ENCODE results near the gene SPATA46. TPM values are rescaled to one million over a fixed set of nuclear protein-coding genes. Genes with fewer than 3 reads are reported as not detected.

Gene SPATA46
- polyA plus RNA-seq, 2 donors, result not detected

- WGBS, 2 donors, result 82 to 83% methylated on average over 3 of the region's 3 CpGs
- Histone ChIP-seq H3K27ac (ENCODE audit: low read depth in 2 of 2, low read length in 1 of 2) (no peak overlapping the region), H3K27me3 (ENCODE audit: control insufficient read depth in 1 of 2, insufficient read depth in 2 of 2, low read length in 2 of 2) (no peaks in the 10 kb centered on the region), H3K36me3 (ENCODE audit: control insufficient read depth in 2 of 2, insufficient read depth in 2 of 2, low read length in 1 of 2) (no peaks in the 10 kb centered on the region), H3K4me3 (ENCODE audit: low read depth in 1 of 2, low read length in 2 of 2) (no peak overlapping the region), H3K4me1 (ENCODE audit: control insufficient read depth in 2 of 2, insufficient read depth in 2 of 2, low read length in 1 of 2) (no peaks in the 10 kb centered on the region), H3K9me3 (ENCODE audit: control insufficient read depth in 2 of 2, insufficient read depth in 1 of 2, low read depth in 1 of 2, low read length in 1 of 2) (no peaks in the 10 kb centered on the region)
Observed at GRCh38 chr1:162396201-162396906, 19.7 kb upstream of the SPATA46 start.

- Histone ChIP-seq H3K27ac (ENCODE audit: low read depth in 2 of 2, low read length in 1 of 2) (peak overlapping the region; percentile 9 to 22), H3K27me3 (ENCODE audit: control insufficient read depth in 1 of 2, insufficient read depth in 2 of 2, low read length in 2 of 2) (no peaks in the 10 kb centered on the region), H3K9me3 (ENCODE audit: control insufficient read depth in 2 of 2, insufficient read depth in 1 of 2, low read depth in 1 of 2, low read length in 1 of 2) (no peaks in the 10 kb centered on the region), H3K36me3 (ENCODE audit: control insufficient read depth in 2 of 2, insufficient read depth in 2 of 2, low read length in 1 of 2) (no peaks in the 10 kb centered on the region), H3K4me3 (ENCODE audit: low read depth in 1 of 2, low read length in 2 of 2) (no peak overlapping the region), H3K4me1 (ENCODE audit: control insufficient read depth in 2 of 2, insufficient read depth in 2 of 2, low read length in 1 of 2) (peaks cover 0 to 11% of the 10 kb centered on the region in 2 donors)
- WGBS, 2 donors, result 30 to 40% methylated on average over 4 of the region's 4 CpGs
Observed at GRCh38 chr1:162391790-162392563, 15.3 kb upstream of the SPATA46 start.

GRCh38 chr1:162390396-162391185 is 13.9 kb upstream of the SPATA46 start:
- WGBS, 2 donors, result 68 to 74% methylated on average over 15 of the region's 15 CpGs
- peaks cover 0 to 11% of the 10 kb centered on the region in 2 donors for H3K4me1 ChIP-seq (ENCODE audit: control insufficient read depth in 2 of 2, insufficient read depth in 2 of 2, low read length in 1 of 2)
- H3K36me3 ChIP-seq (ENCODE audit: control insufficient read depth in 2 of 2, insufficient read depth in 2 of 2, low read length in 1 of 2), result no peaks in the 10 kb centered on the region
- peak overlapping the region in 1 of 2 donors; percentile 73 for H3K27ac ChIP-seq (ENCODE audit: low read depth in 2 of 2, low read length in 1 of 2)
- no peaks in the 10 kb centered on the region for H3K9me3 ChIP-seq (ENCODE audit: control insufficient read depth in 2 of 2, insufficient read depth in 1 of 2, low read depth in 1 of 2, low read length in 1 of 2)
- no peaks in the 10 kb centered on the region for H3K27me3 ChIP-seq (ENCODE audit: control insufficient read depth in 1 of 2, insufficient read depth in 2 of 2, low read length in 2 of 2)
- no peak overlapping the region for H3K4me3 ChIP-seq (ENCODE audit: low read depth in 1 of 2, low read length in 2 of 2)

GRCh38 chr1:162389971-162390370 is 13.3 kb upstream of the SPATA46 start:
- no peaks in the 10 kb centered on the region for H3K36me3 ChIP-seq (ENCODE audit: control insufficient read depth in 2 of 2, insufficient read depth in 2 of 2, low read length in 1 of 2)
- no peaks in the 10 kb centered on the region for H3K27me3 ChIP-seq (ENCODE audit: control insufficient read depth in 1 of 2, insufficient read depth in 2 of 2, low read length in 2 of 2)
- WGBS, 2 donors, result 64 to 65% methylated on average over 9 of the region's 9 CpGs
- no peaks in the 10 kb centered on the region for H3K9me3 ChIP-seq (ENCODE audit: control insufficient read depth in 2 of 2, insufficient read depth in 1 of 2, low read depth in 1 of 2, low read length in 1 of 2)
- H3K27ac ChIP-seq (ENCODE audit: low read depth in 2 of 2, low read length in 1 of 2), result peak overlapping the region in 1 of 2 donors; percentile 73
- peaks cover 0 to 11% of the 10 kb centered on the region in 2 donors for H3K4me1 ChIP-seq (ENCODE audit: control insufficient read depth in 2 of 2, insufficient read depth in 2 of 2, low read length in 1 of 2)
- H3K4me3 ChIP-seq (ENCODE audit: low read depth in 1 of 2, low read length in 2 of 2), result no peak overlapping the region

GRCh38 chr1:162389021-162389818 is 12.6 kb upstream of the SPATA46 start:
- Histone ChIP-seq H3K4me1 (ENCODE audit: control insufficient read depth in 2 of 2, insufficient read depth in 2 of 2, low read length in 1 of 2) (peaks cover 0 to 11% of the 10 kb centered on the region in 2 donors), H3K36me3 (ENCODE audit: control insufficient read depth in 2 of 2, insufficient read depth in 2 of 2, low read length in 1 of 2) (no peaks in the 10 kb centered on the region), H3K27me3 (ENCODE audit: control insufficient read depth in 1 of 2, insufficient read depth in 2 of 2, low read length in 2 of 2) (no peaks in the 10 kb centered on the region), H3K4me3 (ENCODE audit: low read depth in 1 of 2, low read length in 2 of 2) (no peak overlapping the region), H3K9me3 (ENCODE audit: control insufficient read depth in 2 of 2, insufficient read depth in 1 of 2, low read depth in 1 of 2, low read length in 1 of 2) (no peaks in the 10 kb centered on the region), H3K27ac (ENCODE audit: low read depth in 2 of 2, low read length in 1 of 2) (peak overlapping the region in 1 of 2 donors; percentile 78)
- 41 to 51% methylated on average over 11 of the region's 11 CpGs for WGBS, 2 donors

GRCh38 chr1:162388615-162389014 is 12.0 kb upstream of the SPATA46 start:
- peak overlapping the region in 1 of 2 donors; percentile 78 for H3K27ac ChIP-seq (ENCODE audit: low read depth in 2 of 2, low read length in 1 of 2)
- H3K9me3 ChIP-seq (ENCODE audit: control insufficient read depth in 2 of 2, insufficient read depth in 1 of 2, low read depth in 1 of 2, low read length in 1 of 2), result no peaks in the 10 kb centered on the region
- peaks cover 0 to 11% of the 10 kb centered on the region in 2 donors for H3K4me1 ChIP-seq (ENCODE audit: control insufficient read depth in 2 of 2, insufficient read depth in 2 of 2, low read length in 1 of 2)
- H3K27me3 ChIP-seq (ENCODE audit: control insufficient read depth in 1 of 2, insufficient read depth in 2 of 2, low read length in 2 of 2), result no peaks in the 10 kb centered on the region
- H3K36me3 ChIP-seq (ENCODE audit: control insufficient read depth in 2 of 2, insufficient read depth in 2 of 2, low read length in 1 of 2), result no peaks in the 10 kb centered on the region
- H3K4me3 ChIP-seq (ENCODE audit: low read depth in 1 of 2, low read length in 2 of 2), result no peak overlapping the region
- WGBS, 2 donors, result 84 to 89% methylated on average over 5 of the region's 5 CpGs

GRCh38 chr1:162388083-162388594 is 11.5 kb upstream of the SPATA46 start:
- Histone ChIP-seq H3K9me3 (ENCODE audit: control insufficient read depth in 2 of 2, insufficient read depth in 1 of 2, low read depth in 1 of 2, low read length in 1 of 2) (no peaks in the 10 kb centered on the region), H3K27me3 (ENCODE audit: control insufficient read depth in 1 of 2, insufficient read depth in 2 of 2, low read length in 2 of 2) (no peaks in the 10 kb centered on the region), H3K4me1 (ENCODE audit: control insufficient read depth in 2 of 2, insufficient read depth in 2 of 2, low read length in 1 of 2) (peaks cover 0 to 11% of the 10 kb centered on the region in 2 donors), H3K4me3 (ENCODE audit: low read depth in 1 of 2, low read length in 2 of 2) (no peak overlapping the region), H3K27ac (ENCODE audit: low read depth in 2 of 2, low read length in 1 of 2) (peak overlapping the region in 1 of 2 donors; percentile 68), H3K36me3 (ENCODE audit: control insufficient read depth in 2 of 2, insufficient read depth in 2 of 2, low read length in 1 of 2) (no peaks in the 10 kb centered on the region)
- 88 to 90% methylated on average over 8 of the region's 8 CpGs for WGBS, 2 donors

GRCh38 chr1:162387226-162388082 is 10.8 kb upstream of the SPATA46 start:
- Histone ChIP-seq H3K4me1 (ENCODE audit: control insufficient read depth in 2 of 2, insufficient read depth in 2 of 2, low read length in 1 of 2) (peaks cover 0 to 11% of the 10 kb centered on the region in 2 donors), H3K27me3 (ENCODE audit: control insufficient read depth in 1 of 2, insufficient read depth in 2 of 2, low read length in 2 of 2) (no peaks in the 10 kb centered on the region), H3K4me3 (ENCODE audit: low read depth in 1 of 2, low read length in 2 of 2) (no peak overlapping the region), H3K27ac (ENCODE audit: low read depth in 2 of 2, low read length in 1 of 2) (no peak overlapping the region), H3K36me3 (ENCODE audit: control insufficient read depth in 2 of 2, insufficient read depth in 2 of 2, low read length in 1 of 2) (no peaks in the 10 kb centered on the region), H3K9me3 (ENCODE audit: control insufficient read depth in 2 of 2, insufficient read depth in 1 of 2, low read depth in 1 of 2, low read length in 1 of 2) (no peaks in the 10 kb centered on the region)
- 82 to 83% methylated on average over 20 of the region's 20 CpGs for WGBS, 2 donors

All from esophagus (tissue), 2 donors.